DND-41 (cell line): ENCODE results near the gene FBXO21.

Experiments used
- EZH2 ChIP-seq: IDR thresholded peaks from 3 replicates; pipeline ENCODE4 v1.6.1; 2012; ENCODE audit warnings: borderline replicate concordance, low read depth, mild to moderate bottlenecking, moderate library complexity, low read length, inconsistent platforms; ENCODE audit not compliant: severe bottlenecking
- TF ChIP-seq, protein P1 (sequence below): IDR thresholded peaks from 2 replicates; pipeline ENCODE4 v1.5.1; 2012; ENCODE audit warnings: borderline replicate concordance, low read length, moderate library complexity, mild to moderate bottlenecking; ENCODE audit not compliant: poor library complexity, severe bottlenecking; ENCODE audit errors: extremely low read depth

DNA sequence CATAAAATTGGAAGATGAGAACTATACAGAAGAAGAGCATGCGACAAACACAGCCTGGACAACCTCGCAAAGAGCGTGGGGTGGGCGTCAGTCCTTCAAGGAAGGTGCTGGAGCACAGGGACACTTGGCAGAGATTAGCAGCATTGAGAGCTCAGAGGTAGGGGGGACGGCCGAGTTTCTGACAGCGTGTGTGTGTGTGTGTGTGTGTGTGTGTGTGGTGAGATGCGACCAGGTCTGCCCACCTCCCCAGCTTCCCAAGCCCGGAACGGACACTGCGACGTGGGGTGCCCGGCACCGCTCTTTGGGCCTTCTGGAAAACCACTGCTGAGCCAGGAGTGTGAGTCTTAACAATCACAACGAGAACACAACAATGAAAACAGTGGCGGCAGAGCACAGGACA, 17.9 kb upstream of the FBXO21 start:
- TF ChIP-seq EZH2: no peak
- TF ChIP-seq, protein P1, sequence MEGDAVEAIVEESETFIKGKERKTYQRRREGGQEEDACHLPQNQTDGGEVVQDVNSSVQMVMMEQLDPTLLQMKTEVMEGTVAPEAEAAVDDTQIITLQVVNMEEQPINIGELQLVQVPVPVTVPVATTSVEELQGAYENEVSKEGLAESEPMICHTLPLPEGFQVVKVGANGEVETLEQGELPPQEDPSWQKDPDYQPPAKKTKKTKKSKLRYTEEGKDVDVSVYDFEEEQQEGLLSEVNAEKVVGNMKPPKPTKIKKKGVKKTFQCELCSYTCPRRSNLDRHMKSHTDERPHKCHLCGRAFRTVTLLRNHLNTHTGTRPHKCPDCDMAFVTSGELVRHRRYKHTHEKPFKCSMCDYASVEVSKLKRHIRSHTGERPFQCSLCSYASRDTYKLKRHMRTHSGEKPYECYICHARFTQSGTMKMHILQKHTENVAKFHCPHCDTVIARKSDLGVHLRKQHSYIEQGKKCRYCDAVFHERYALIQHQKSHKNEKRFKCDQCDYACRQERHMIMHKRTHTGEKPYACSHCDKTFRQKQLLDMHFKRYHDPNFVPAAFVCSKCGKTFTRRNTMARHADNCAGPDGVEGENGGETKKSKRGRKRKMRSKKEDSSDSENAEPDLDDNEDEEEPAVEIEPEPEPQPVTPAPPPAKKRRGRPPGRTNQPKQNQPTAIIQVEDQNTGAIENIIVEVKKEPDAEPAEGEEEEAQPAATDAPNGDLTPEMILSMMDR: no peak
